ENCODE measurements around the gene GLIPR2.

GRCh38 chr9:36127652-36128244, 8.8 kb upstream of the GLIPR2 start:
- TF ChIP-seq EP300 (IDR thresholded peaks at IDR 0.05) (no peak), CTCF (IDR thresholded peaks at IDR 0.05) (no peak), POLR2A (IDR thresholded peaks at IDR 0.05) (no peak)

Measured in ovary (tissue), 3 donors.